NCI-H2029 (cell line): ENCODE data around the gene SMPD3.

ENCODE experiments used
- DNase-seq: peaks from one replicate; lab custom pipeline; 2025; lab: John Stamatoyannopoulos, UW

The SMPD3 gene

DNA sequence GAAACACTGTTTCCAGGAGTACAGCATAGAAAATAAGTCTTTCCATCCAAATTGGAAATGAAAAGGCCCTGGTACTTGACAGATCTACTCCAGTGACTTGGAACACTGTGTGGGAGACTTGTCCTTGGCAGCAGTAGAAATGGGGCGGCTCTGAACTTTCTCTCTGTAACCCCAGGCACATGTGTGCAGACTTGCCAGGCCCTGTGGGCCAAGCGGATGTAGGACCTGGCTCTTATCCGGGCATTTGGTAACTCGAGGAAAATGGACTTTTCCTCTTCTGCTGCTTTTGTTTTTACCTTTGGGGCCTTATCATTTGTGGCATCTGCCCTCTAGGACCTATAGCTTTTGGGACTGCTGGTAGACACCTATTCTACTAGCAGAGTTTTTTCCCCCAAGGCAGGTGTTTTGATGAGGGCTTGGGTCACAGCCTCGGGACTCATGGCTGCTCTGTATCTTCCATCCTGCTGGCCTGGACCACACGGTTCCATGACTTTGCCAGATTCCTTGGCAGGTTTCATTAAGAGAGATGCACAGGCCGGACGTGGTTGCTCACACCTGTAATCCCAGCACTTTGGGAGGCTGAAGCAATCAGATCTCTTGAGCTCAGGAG lies 43.5 kb downstream of the SMPD3 start:
- no peak for DNase-seq

DNA sequence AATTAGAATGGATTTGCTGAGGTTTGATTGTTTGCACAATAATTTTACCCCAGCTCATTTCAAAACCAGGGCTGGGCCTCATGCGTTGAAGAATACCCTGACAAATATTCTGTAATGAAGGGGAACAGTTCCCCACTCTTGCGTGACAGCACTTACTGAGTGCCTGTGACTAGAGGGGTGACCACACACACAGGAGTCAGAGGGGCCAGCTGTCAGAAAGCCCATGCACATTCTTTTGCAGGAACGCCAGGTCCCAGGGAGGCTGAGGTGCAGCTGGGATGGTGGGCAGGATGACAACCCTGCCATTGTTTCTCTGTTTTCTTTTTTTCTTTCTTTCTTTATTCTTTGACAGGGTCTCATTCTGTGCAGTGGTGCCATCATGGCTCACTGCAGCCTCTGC lies 44.6 kb downstream of the SMPD3 start:
- no peak for DNase-seq

DNA sequence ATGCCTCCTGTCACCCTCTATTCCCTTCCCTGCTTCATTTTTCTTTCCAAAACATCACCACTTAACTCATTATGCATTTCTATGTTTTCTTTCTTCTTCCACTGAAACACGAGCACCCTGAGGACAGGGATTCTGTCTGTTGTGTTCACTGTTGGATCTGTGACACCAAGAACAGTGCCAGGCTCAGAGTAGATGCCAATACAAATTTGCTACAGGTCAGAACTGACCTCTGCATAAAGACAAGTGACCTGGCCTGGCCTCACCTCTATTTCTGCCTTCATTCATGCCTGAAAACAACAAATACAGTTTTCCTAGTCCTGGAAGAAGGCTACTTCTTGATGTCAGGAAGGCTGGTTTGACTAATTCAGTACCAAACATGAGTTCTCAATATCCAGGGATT lies 45.1 kb downstream of the SMPD3 start:
- no peak for DNase-seq

DNA sequence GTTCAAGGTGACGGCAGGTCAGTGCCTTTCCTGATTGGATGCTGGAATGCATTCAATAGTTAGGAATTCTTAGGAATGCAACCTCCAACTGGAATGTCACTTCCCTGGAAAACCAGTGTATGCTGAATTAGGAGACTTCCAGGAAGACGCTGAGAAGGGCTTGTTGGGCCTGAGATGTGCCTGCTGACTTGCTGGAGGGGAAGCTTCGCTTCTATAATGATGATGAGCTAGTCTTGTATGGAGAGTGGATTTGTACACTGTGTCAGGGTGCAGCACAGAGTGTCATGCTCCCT lies 45.6 kb downstream of the SMPD3 start:
- DNase-seq = no peak

DNA sequence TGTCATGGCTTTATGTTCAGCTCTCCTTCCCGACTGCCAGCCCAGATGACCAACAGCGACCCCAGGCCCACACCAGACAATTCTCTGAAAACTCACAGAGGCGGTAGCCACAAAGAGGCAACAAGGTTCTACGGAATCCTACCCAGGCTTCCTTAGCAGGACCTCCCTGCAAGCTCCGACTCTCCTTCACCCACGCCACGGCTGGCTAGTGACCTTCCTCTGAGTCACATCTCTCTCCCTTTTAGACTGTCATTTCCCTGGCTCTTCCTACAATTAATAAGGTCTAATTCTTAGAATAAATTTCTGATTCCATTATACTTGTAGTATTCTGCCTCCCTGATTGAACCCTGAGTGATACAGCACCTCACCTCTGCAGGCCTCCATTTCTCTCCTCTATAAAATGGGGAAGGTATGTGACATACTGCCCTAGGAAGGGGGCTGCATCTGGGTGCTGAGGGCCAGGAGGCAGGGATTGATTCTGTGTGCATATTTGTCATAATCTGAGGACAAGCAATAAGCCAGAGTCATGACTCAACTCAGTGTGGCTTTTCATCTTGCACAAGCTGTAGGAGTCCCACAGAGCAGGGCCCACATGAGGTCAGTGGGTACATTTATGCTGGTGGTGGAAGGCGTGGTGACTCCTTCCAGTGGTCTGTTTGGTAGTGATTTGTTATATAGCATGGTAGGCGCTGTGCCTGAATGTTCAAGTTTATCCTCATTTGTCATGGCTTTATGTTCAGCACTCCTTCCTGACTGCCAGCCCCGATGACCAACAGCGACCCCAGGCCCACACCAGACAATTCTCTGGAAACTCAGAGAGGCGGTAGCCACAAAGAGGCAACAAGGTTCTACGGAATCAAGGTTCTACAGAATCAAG lies 46.2 kb downstream of the SMPD3 start:
- no peak for DNase-seq

DNA sequence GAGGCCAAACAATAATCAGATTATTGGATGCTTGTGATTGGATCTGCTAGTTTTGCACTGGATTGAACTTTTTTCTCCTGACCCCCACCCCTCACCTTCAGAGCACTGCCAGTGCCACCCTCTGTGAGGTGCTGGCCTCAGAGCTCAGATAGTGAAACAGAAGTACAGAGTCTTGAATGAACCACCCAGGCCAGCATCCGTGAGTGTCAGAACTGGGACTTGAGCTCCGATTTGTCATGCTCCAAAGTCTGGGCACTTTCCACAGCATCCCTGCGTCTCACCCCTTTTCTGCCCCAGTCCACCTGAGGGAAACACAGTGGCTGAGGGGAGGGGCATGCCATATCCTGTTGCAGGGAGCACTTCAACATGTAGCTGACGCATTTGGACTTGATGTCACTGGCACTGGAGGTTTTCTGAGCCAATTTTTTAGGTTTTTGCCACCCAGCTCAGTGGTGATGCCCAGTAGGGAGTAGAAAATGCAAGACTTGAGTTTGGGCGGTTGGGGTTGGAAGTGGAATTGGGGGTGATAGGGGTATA lies 47.3 kb downstream of the SMPD3 start:
- no peak for DNase-seq

DNA sequence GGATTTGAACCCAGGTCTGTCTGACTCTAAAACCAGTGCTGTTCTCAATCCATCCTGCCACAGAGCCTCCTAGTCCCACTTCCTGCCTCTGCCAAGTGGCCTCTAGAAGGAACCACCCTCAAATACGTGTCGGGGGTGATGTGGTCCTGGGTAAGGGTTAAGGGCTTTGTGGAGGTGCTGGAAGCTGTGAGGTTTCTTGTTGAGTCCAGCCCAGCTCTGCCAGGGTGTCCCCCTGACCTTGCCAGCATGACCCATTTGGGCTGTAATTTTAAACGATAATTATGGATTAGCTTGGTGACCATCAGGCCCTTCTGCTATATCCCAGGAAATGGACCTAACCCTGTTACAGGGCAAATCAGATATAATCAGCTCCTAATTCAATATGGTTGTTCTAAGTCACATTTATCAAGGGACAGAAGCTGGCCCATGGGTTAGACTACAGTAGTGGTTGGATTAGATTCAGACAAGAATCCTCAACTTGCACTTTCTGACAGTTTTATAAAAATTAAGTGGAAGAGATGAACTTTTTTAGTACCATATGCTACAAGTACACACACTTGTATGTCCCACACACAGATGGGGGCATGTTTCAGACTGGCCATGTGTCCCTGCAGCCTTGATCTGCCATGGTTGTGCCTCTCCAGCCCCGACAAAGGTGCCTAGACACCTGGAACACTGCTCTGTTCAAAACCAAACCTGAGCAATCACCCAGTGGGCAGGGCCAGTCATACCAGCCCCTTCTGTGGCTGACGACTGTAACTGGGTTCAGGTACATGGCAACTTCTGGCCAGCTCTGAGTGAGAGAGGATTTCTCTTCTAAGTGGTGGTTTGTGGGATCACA lies 48.0 kb downstream of the SMPD3 start:
- DNase-seq = no peak

DNA sequence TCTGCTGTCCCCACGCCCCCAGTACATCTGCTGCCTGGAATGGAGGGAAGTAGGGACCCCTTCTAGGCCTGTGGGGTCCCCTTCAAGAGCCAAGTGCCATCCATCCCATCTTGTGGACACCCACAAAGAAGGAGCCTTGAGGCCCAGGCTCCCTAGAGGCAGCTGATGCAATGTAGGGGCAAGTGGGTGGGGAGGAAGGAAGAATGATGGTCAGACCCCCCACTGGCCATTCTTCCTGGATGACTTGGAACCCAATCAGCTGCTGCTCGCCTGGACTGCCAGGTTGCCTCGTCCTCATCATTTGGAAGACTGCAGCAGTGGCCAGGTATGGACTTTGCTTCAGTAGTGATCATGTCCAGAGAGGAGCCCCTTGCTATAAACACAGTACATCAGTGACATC lies 48.9 kb downstream of the SMPD3 start:
- no peak for DNase-seq

DNA sequence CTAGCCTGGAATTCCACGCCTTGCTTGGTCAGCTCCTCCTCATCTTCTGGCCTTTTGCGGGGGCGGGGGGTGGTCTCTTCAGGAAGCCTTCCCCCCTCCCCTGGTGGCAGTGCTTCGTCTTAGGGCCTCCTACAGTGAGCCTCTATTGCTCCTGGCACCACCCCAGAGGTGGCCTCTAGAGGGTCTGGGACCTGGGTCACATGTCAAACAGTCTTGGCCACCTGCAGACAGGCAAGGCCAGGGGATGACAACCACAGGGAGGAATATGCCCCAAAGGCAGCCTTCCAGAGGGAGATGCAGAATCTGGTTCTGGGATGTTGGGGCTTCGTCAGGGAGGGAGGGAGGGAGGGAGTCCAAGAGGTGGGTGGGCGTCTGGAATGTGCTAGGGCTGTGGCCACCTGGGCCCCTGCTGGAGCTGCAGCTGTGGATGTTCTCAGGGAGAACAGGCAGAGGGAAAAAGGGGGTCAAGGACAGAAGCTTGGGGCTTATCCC lies 50.6 kb downstream of the SMPD3 start:
- no peak for DNase-seq

DNA sequence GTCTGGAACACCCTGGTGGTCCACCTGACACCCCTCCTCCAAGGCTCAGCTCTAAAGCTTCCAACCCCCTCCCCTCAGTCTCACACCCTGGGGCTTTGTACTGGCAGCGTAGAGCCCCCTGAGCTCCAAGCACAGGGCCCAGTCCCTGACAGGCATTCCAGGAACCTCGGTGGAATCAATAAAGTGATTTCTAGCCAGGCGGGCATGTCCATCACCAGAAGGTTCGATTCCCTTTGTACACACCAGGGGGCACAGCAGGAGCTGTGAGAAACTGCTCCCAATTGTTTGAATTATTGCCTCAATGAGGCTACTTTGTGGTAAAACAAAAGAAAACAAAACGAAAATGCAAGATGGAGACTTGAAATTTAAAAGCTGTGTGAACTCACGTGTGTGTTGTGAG lies 51.8 kb downstream of the SMPD3 start:
- DNase-seq = no peak

DNA sequence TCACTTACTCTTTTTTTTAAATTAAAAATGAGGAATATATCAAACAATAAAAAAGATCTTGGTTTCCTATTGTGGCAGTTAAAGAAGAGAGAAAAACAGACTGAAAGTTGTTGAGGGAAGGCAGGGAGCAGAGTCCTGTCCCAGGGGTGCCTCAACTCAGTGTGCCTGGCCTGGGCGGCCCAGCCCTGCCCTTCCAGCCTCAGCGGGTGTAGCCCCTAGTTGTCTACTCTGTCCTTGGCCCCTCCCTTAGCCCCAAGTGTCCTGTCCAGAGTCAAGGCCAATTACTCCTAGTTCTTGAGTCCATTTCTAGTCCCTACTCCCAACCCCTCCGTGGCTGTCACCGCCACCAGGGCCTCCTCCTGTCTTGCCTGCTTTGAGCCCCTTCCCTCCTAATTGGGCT lies 52.5 kb downstream of the SMPD3 start:
- no peak for DNase-seq

DNA sequence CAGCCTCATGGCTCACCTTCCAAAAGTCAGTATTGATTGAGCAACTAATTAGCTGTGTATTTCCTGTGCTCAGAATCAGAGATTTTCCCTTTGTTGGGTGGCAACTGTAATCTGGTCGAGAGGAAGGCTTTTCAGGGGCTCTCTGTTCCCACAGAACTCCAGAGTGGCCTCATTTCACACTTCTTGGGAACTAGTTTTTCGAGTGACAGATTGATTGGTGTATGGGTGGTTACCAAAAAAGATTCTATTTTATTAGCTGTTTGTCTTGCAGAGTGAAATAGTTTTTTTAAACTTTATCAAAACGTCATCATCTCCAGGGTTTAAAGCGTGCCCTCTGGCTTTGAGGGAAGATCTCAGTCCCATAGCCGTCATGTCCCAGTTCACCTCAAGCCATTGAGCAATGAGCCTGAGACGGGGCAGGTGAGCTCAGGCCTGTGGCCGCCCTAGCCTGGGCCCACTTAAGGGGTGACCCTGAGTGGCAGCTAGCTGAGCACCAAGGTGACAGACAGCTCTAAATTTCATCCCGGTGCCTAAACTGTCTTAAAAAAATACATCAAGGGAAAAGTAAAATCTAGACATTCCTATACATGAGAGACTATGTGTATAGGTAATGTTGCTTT lies 53.0 kb downstream of the SMPD3 start:
- DNase-seq = no peak

DNA sequence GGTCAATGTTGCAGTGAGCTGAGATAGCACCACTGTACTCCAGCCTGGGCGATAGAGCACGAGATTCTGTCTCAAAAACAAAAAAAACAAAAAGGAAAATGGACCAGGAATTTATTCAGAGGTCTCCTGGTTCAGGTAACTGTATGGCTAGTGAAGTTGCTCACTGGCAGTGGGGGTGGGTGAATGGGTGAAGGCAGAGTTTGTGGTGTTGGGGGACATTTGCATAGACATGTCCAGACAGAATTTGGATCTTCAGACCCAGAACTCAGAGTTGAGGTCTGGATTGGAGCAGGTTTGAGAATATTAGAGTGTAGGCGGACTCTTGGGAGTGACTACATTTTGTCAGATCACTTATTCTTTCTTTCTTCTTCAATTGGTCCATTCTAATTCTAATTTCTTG lies 55.0 kb downstream of the SMPD3 start:
- DNase-seq = no peak

DNA sequence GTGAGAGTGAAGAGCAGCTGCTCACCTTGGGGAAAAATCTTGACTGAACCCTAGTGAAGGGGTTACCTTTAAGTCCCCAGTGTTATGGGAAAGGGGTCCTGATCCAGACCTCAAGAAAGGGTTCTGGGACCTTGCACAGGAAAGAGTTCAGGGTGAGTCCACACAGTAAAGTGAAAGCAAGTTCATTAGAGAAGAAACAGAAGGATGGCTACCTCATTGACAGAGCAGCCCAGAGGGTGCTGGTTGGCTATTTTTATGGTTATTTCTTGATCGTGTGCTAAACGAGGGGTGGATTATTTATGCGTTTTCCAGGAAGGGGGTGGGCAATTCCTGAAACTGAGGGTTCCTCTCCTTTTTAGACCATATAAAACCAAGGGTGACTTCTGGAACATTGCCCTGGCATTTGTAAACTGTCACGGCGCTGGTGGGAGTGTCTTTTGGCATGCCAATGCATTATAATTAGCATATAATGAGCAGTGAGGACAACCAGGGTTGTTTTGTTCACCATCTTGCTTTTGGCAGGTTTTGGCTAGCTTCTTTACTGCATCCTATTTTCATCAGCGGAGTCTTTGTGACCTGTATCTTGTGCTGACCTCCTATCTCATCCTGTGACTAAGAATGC lies 58.4 kb downstream of the SMPD3 start:
- no peak for DNase-seq

DNA sequence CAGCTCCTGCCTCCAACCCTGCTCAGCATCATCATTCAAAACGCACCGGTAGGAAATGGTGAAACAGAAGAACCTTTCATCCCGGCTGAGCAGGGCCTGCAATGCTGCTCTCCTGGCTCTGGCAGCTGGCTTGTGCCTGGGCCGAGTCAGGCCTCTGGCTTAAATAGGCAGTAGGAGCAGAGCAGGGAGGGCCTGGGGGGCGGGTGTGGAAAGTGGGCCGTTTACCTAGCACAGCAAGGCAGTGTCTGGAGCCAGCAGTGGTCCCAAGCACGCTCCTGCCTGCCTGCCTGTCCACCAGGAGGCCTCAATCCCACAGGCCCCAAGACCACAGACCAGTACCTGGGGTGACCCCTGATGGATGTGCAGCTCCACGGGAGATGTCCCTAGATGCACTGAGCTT lies 59.3 kb downstream of the SMPD3 start:
- DNase-seq = no peak

DNA sequence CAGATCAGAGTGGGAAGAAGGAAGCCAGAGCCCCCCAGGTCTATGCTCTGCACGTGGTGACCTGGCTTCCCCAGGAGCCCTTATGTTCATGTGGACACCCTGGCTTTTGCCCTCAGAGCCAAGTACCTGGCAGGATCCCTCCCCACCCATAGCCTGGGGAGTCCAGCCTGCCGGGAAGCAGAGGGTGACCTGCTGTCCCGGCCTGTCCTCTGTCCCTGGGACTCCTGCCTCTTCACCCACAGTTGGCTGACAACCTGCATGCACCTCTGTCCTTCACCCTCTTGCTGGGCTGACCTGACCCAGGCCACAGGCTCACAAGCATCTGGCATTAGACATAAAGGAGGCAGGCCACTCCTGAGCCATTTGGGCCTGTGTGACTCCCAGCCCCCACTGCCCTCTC lies 60.2 kb downstream of the SMPD3 start:
- DNase-seq = no peak

DNA sequence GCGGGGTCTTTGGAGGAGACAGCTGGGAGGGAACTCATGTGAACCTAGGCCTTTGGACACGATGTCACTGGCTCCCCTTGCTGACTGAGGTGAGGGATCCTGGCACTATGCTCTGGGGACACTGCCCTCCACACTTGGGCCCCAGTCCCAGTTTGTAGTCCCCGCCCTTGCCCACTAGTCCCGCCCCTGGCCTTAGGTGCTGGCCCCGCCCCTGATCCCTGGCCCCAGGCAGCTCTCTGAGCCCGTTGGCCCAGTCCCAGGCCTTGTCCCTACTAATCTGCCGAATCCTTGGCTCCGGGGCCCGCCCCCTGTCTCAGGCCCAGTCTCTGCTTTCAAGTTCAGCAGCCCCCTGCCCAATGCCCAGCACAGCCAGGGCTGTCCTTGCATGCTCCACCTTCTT lies 61.0 kb downstream of the SMPD3 start:
- no peak for DNase-seq

DNA sequence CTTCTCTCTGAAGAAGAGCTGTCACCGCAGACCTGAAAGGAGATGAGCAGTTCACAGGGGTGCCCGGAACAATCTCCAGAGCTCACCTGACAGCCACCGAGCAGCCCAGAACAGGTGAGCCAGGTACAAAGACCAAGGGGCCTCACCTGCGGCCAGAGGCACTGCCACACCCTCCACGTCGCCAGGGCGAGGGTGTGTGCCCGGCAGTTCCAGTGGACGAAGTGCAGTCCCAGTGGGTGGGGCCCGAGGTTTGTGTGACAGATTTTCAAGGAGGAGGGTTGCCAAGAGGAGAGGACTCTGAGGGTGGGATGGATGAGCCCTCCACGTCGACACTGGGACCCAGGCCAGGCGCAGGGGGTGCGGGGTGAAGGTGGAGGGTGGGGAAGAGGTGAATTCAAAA lies 61.7 kb downstream of the SMPD3 start:
- DNase-seq = no peak

DNA sequence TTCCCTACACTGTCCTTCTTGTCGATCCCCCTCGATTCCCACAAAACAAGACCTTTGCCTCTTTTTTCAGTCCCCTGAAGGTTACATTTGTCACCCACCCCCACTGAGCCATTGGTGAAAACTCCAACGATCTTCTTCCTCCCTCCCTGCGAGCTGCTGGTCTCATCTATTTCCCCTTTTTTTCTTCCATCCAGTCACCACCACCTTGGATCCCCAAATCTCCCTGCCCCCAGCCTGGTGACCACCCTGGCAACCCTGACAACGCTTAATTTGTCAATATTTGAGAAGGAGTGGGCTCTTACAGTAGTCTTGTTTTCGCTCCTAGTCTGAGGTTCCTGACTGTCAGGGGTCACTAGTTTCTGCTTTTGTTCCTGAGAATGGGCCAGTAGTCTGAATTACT lies 62.9 kb downstream of the SMPD3 start:
- DNase-seq = no peak

DNA sequence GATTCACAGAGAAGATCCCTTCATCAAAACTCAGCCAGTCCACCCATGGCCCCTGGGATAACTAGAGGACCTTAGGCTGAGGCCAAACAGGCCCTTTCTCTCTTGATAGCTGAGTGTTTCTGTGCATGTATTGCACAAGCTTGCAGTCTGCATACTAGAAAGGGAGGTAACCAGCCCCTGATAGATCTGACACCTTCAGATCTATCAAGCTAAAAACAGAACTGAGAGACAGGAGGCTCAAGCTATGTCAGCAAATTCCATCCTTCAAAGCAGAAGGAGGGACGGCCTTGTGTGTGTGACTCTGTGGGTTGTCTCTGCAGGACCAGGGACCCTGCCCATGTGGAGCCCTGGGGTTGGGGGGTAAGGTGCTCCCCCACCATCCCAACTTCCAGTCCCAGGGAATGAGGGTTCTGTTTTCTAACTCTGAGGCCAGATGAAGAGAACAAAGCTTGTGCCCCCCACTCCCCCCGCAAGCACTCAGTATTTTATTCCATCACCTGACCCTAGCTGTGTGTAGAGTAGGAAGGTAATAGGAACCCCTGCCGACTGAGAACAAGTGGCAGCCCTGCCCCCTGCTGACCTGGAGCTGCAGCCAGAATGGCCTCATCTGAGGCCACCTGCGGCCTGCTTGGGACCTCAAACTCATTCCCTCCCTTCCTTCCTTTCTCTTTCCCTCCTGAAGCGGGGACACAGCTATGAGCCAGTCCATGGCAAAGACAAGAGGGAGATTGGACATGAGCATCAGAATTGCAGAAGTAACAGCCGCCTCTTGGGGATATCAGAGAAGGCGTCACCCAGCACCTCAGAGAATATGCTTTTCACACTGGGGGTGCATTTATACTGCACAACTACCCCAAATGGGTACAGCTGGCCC lies 63.8 kb downstream of the SMPD3 start:
- no peak for DNase-seq

DNA sequence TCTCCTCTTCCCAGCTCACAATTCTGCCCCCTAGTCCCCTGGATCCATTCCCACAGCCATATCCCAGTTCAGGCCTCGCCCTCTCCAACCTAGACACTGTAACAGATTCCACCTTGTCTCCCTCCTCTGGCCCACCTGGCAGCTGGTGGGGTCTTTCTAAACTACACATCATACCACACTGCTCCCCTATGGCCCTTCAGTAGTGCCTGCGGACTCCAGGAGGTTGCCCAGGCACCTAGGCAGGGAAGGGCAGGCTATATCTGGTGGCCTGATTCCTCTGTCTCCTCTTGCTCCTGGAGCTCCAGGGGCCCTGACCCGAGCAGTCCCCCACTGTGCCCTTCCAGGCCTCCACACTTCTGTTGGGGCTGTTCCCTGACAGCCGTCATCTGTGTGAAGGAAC lies 64.5 kb downstream of the SMPD3 start:
- DNase-seq = no peak
